Naive thymus-derived CD8-positive, alpha-beta T cell (primary cell): Measurements from ENCODE around the gene SLAMF1. TPM values are rescaled to one million over a fixed set of nuclear protein-coding genes. Genes with fewer than 3 reads are reported as not detected.
"Not testable (repeated sequence)": the region's sequence is repeated elsewhere in the genome, so short reads cannot be mapped to it uniquely, and the experiment has no call there.

Source experiments
- ATAC-seq, 2 donors: fragments of 150-1000 bp; cut with Tn5 transposase in 1 of 2; sonication (Bioruptor Pico), chemical (Tn5 transposase) in 1 of 2; 1 replicate in 1 of 2; 2 replicates in 1 of 2; pipeline ENCODE4 v1.10.0; 2021; ENCODE audit warnings: mild to moderate bottlenecking in 2 of 2, moderate library complexity in 2 of 2
- POLR2A ChIA-PET: fragments of 350-600 bp; sonication (Branson Sonifier 250); formaldehyde crosslinking; loops from one replicate; lab custom pipeline; 2021; ENCODE audit warnings: antibody characterized with exemption; lab: Charles Lee
- DNase-seq, 10 donors: peaks; one replicate each; pipeline versions ENCODE4 v3.0.0 to v3.0.0-alpha.2; 2020 to 2022
- H3K27ac Mint-ChIP-seq, 10 donors: one replicate each; pipeline ENCODE4 v1.8.0; 2020 to 2022; ENCODE audit warnings: mild to moderate bottlenecking in 10 of 10, mixed read lengths in 10 of 10, moderate library complexity in 4 of 10, inconsistent platforms in 1 of 10
- H3K27me3 Mint-ChIP-seq, 5 donors: one replicate each; pipeline ENCODE4 v1.8.0; 2021 to 2022; ENCODE audit warnings: mixed read lengths in 5 of 5
- H3K36me3 Mint-ChIP-seq, 3 donors: one replicate each; pipeline ENCODE4 v1.8.0; 2020 to 2022; ENCODE audit warnings: mixed read lengths in 3 of 3, mild to moderate bottlenecking in 2 of 3, inconsistent platforms in 1 of 3
- H3K4me1 Mint-ChIP-seq, 4 donors: one replicate each; pipeline ENCODE4 v1.8.0; 2021 to 2022; ENCODE audit warnings: mixed read lengths in 4 of 4
- H3K4me3 Mint-ChIP-seq, 10 donors: one replicate each; pipeline ENCODE4 v1.8.0; 2020 to 2022; ENCODE audit warnings: mild to moderate bottlenecking in 10 of 10, mixed read lengths in 10 of 10, moderate library complexity in 6 of 10, inconsistent platforms in 1 of 10
- H3K9me3 Mint-ChIP-seq, 9 donors: one replicate each; pipeline ENCODE4 v1.8.0; 2020 to 2022; ENCODE audit warnings: mixed read lengths in 9 of 9, mild to moderate bottlenecking in 3 of 9, inconsistent platforms in 1 of 9, moderate library complexity in 1 of 9
- polyA plus RNA-seq, 3 donors: library from polyadenylated mRNA; unstranded; fragments of 300-500 nt; fragmentation: Illumina TruSeq; gene quantifications; one replicate each; pipeline ENCODE4 v1.2.3, GENCODE V29; 2021
- total RNA-seq, 8 experiments: library from RNA in 2 of 8; stranded (reverse) in 2 of 8; gene quantifications; one replicate each; pipeline ENCODE4 v1.2.3 and lab custom pipeline; 2021 to 2026

SLAMF1 gene
- total and polyA plus RNA-seq, 5 experiments from 2014 or later, result 1.7 to 11.1 (median 3.9) TPM

DNA sequence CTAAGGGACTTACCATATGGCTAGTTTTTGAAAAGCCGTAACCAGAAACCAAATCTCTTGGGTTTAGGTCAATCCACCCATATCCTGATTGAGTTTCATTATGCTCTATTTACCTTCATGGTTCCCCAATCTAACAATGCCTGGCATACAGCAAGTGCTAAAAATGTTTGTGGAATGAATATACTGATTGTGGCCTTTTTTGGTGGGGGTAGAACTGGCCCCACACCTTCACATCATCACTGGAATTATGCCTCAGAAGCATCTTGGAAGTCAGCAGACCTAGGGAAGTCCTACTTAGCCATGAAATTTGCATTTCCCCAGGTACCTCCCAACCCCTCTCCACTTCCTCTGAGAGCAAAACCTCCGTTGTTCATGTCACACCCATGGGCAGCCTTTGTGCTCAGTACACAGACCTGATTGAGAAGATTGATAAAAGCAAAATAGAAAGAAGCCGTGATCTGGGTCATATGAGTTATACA, 17.8 kb upstream of the SLAMF1 start:
- POLR2A ChIA-PET, result interaction anchor here (0.7 to 3.0 kb wide), 9 partner anchors 9 to 36 kb away, joined by 3 to 18 read pairs (median 5); partner anchors contain the start of gene SLAMF1
- H3K36me3 Mint-ChIP-seq, result peaks cover 0 to 3% (median 0%) of the 10 kb centered on the region in 3 donors
- peak in 2 of 10 donors; percentile 40 to 44 for DNase-seq

GRCh38 chr1:160662910-160663309, 16.1 kb upstream of the SLAMF1 start:
- peaks cover 0 to 4% (median 0%) of the 10 kb centered on the region in 9 donors for H3K9me3 Mint-ChIP-seq
- peaks cover 38 to 71% (median 66%) of the 10 kb centered on the region in 4 donors for H3K4me1 Mint-ChIP-seq
- no peaks in the 10 kb centered on the region for H3K27me3 Mint-ChIP-seq
- H3K4me3 Mint-ChIP-seq, result peak overlapping the region in 9 of 10 donors; percentile 7 to 61 (median 46)
- ATAC-seq, result peak; percentile 48 to 61
- peaks cover 0 to 3% (median 0%) of the 10 kb centered on the region in 3 donors for H3K36me3 Mint-ChIP-seq
- H3K27ac Mint-ChIP-seq, result peak overlapping the region in 3 of 10 donors; percentile 40 to 72 (median 44)
- DNase-seq, result no peak
- POLR2A ChIA-PET, result interaction anchor here (0.6 to 2.1 kb wide), 8 partner anchors 12 to 211 kb away, joined by 3 to 9 read pairs (median 3); partner anchors contain the start of genes CD244 and SLAMF1

More for the DNA sequence above, 17.8 kb upstream of the SLAMF1 start:
- H3K4me1 Mint-ChIP-seq, result peaks cover 34 to 63% (median 55%) of the 10 kb centered on the region in 4 donors
- peaks cover 0 to 4% (median 0%) of the 10 kb centered on the region in 9 donors for H3K9me3 Mint-ChIP-seq
- H3K4me3 Mint-ChIP-seq, result peak overlapping the region; percentile 23 to 77 (median 65)
- peak; percentile 83 to 87 for ATAC-seq
- no peaks in the 10 kb centered on the region for H3K27me3 Mint-ChIP-seq
- H3K27ac Mint-ChIP-seq, result peak overlapping the region; percentile 1 to 91 (median 72)

DNA sequence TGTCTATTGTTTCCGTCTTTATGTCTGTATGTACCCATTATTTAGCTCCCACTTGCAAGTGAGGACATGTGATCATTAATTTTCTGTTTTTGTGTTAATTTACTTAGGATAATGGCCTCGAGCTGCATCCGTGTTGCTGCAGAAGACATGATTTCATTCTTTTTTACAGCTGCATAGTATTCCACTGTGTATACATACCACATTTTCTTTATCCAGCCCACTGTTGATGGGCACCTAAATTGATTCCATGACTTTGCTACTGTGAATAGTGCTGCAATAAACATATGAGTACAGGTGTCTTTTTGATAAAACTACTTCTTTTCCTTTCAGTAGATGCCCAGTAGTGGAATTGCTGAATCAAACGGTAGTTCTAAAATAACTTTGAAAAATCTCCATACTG, 12.7 kb upstream of the SLAMF1 start:
- no peak for DNase-seq
- Mint-ChIP-seq H3K9me3 (peaks cover 0 to 4% (median 0%) of the 10 kb centered on the region in 9 donors), H3K27ac (no peak overlapping the region), H3K36me3 (peaks cover 0 to 3% (median 0%) of the 10 kb centered on the region in 3 donors), H3K27me3 (no peaks in the 10 kb centered on the region), H3K4me3 (no peak overlapping the region), H3K4me1 (peaks cover 33 to 68% (median 61%) of the 10 kb centered on the region in 4 donors)
- POLR2A ChIA-PET, result no interaction called here
- ATAC-seq, result no peak

DNA sequence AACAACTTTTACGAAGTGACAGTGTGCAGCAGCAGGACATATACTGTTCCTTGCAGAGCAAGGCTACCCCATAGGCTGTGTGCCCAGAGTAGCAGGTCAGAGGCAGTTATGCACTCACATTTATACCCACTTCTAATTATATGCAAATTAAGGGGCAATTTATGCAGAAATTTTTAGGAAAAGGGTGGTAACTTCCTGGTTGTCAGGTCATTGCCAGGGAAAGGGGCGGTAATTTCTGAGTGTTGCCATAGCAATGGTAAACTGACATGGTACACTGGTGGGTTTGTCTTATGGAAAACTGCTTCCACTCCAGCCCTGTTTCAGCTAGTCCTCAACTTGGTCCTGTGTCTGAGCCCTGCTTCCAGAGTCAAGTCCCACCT, 12.0 kb upstream of the SLAMF1 start:
- Mint-ChIP-seq H3K36me3 (peaks cover 0 to 3% (median 0%) of the 10 kb centered on the region in 3 donors), H3K4me3 (no peak overlapping the region), H3K27ac (peak overlapping the region in 3 of 10 donors; percentile 9 to 87 (median 59)), H3K9me3 (peaks cover 0 to 4% (median 0%) of the 10 kb centered on the region in 9 donors), H3K4me1 (peaks cover 33 to 68% (median 60%) of the 10 kb centered on the region in 4 donors), H3K27me3 (no peaks in the 10 kb centered on the region)
- POLR2A ChIA-PET, result no interaction called here
- DNase-seq, result no peak
- ATAC-seq, result no peak

- peaks cover 0 to 3% (median 0%) of the 10 kb centered on the region in 3 donors for H3K36me3 Mint-ChIP-seq
- ATAC-seq, result no peak
- peak overlapping the region in 7 of 10 donors; percentile 5 to 87 (median 72) for H3K27ac Mint-ChIP-seq
- peaks cover 0 to 4% (median 0%) of the 10 kb centered on the region in 9 donors for H3K9me3 Mint-ChIP-seq
- POLR2A ChIA-PET, result no interaction called here
- no peak for DNase-seq
- peaks cover 35 to 68% (median 60%) of the 10 kb centered on the region in 4 donors for H3K4me1 Mint-ChIP-seq
- no peaks in the 10 kb centered on the region for H3K27me3 Mint-ChIP-seq
- H3K4me3 Mint-ChIP-seq, result no peak overlapping the region
Measured at GRCh38 chr1:160658162-160658813, 11.4 kb upstream of the SLAMF1 start.

- DNase-seq (no peak), ATAC-seq (no peak)
- Mint-ChIP-seq H3K27ac (peak overlapping the region in 6 of 10 donors; percentile 1 to 87 (median 30)), H3K9me3 (peaks cover 0 to 4% (median 0%) of the 10 kb centered on the region in 9 donors), H3K4me3 (peak overlapping the region in 2 of 10 donors; percentile 8 to 24), H3K36me3 (peaks cover 0 to 3% (median 0%) of the 10 kb centered on the region in 3 donors), H3K4me1 (peaks cover 38 to 68% (median 60%) of the 10 kb centered on the region in 4 donors), H3K27me3 (no peaks in the 10 kb centered on the region)
- POLR2A ChIA-PET, result no interaction called here
Measured at GRCh38 chr1:160657250-160657781, 10.5 kb upstream of the SLAMF1 start.

GRCh38 chr1:160656737-160657136, 9.9 kb upstream of the SLAMF1 start:
- peak overlapping the region in 1 of 10 donors; percentile 54 for H3K4me3 Mint-ChIP-seq
- H3K4me1 Mint-ChIP-seq, result peaks cover 37 to 68% (median 60%) of the 10 kb centered on the region in 4 donors
- no peaks in the 10 kb centered on the region for H3K27me3 Mint-ChIP-seq
- peaks cover 0 to 4% (median 0%) of the 10 kb centered on the region in 9 donors for H3K9me3 Mint-ChIP-seq
- peak overlapping the region in 3 of 10 donors; percentile 17 to 87 (median 19) for H3K27ac Mint-ChIP-seq
- H3K36me3 Mint-ChIP-seq, result peaks cover 0 to 3% (median 0%) of the 10 kb centered on the region in 3 donors
- ATAC-seq (no peak), DNase-seq (no peak)
- POLR2A ChIA-PET, result interaction anchor here (0.7 to 1.0 kb wide), 3 partner anchors 25 to 55 kb away, joined by 4 to 9 read pairs (median 6); partner anchors contain the start of gene CD48

DNA sequence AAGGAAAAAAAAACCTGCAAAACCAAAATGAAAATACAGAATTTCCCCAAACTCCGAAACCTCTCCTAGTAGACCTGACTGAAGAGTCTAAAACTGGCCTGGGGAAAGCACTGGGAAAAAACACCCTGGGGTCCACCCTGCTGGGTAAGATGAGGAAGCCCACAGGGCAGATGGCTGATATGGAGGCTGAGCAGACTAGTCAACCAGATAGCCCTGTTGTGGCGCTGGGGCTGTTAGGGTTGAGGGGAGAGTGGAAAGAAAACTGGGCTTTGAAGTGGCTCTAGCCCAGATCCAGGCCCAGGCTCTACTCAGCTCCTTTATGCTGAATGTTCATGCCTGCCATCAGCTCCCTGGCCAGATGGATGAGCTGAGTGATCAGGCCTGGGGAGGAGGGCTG, 6.8 kb upstream of the SLAMF1 start:
- POLR2A ChIA-PET, result interaction anchor here (0.5 to 1.1 kb wide), 3 partner anchors 10 to 358 kb away, joined by 3 to 6 read pairs (median 3); no protein-coding TSS in a partner anchor

DNA sequence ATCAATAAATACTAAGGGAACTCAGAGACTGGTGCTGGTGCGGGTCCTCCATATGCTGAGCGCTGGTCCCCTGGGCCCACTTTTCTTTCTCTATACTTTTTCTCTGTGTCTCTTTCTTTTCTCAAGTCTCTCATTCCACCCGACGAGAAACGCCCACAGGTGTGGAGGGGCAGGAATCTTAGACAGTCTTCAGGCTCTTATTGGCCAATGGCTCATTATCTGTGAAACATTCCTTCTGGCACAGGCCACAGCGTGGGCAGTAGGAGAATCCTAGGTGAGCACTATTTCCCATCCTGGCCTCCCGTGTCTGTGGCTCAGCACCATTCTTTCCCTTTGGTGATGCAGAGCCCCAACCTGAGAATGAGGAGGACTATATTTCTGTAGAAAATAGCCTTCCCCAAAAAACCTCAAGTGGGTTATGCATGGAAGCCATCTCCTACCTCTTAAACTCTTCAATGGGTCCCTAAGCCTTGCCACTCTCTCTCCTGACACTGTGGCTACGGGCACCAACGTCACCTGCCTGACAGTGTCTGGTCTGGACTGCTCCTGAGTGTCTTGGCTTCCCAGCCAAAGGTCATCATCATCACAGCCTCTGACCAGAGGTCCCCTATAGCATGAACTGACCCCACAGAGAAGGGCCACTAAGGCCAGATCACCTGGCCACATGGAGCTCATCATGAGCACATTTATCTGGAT, 6.2 kb upstream of the SLAMF1 start:
- no peaks in the 10 kb centered on the region for H3K9me3 Mint-ChIP-seq
- peaks cover 46 to 85% (median 71%) of the 10 kb centered on the region in 4 donors for H3K4me1 Mint-ChIP-seq
- ATAC-seq, result no peak
- H3K27me3 Mint-ChIP-seq, result no peaks in the 10 kb centered on the region
- POLR2A ChIA-PET, result interaction anchor here (0.5 to 1.1 kb wide), 3 partner anchors 11 to 359 kb away, joined by 3 to 6 read pairs (median 3); no protein-coding TSS in a partner anchor
- H3K4me3 Mint-ChIP-seq, result peak overlapping the region in 5 of 10 donors; percentile 18 to 43 (median 21)
- H3K36me3 Mint-ChIP-seq, result no peaks in the 10 kb centered on the region
- no peak for DNase-seq
- peak overlapping the region in 9 of 10 donors; percentile 50 to 93 (median 88) for H3K27ac Mint-ChIP-seq

More for the DNA sequence above, 6.8 kb upstream of the SLAMF1 start:
- H3K4me3 Mint-ChIP-seq, result peak overlapping the region in 3 of 10 donors; percentile 8 to 39 (median 18)
- H3K9me3 Mint-ChIP-seq, result no peaks in the 10 kb centered on the region
- ATAC-seq (peak in 1 of 2 donors; percentile 50), DNase-seq (no peak)
- H3K36me3 Mint-ChIP-seq, result no peaks in the 10 kb centered on the region
- H3K27me3 Mint-ChIP-seq, result no peaks in the 10 kb centered on the region
- peak overlapping the region in 6 of 10 donors; percentile 15 to 89 (median 57) for H3K27ac Mint-ChIP-seq
- H3K4me1 Mint-ChIP-seq, result peaks cover 44 to 85% (median 71%) of the 10 kb centered on the region in 4 donors

GRCh38 chr1:160652065-160652641, 5.3 kb upstream of the SLAMF1 start:
- peaks cover 50 to 83% (median 71%) of the 10 kb centered on the region in 4 donors for H3K4me1 Mint-ChIP-seq
- DNase-seq, result peak in 3 of 10 donors; percentile 8 to 43 (median 36)
- not testable (repeated sequence) for ATAC-seq, H3K9me3 Mint-ChIP-seq, H3K27me3 Mint-ChIP-seq, H3K36me3 Mint-ChIP-seq
- peak overlapping the region; percentile 8 to 93 (median 88) for H3K27ac Mint-ChIP-seq
- H3K4me3 Mint-ChIP-seq, result peak overlapping the region in 6 of 10 donors; percentile 18 to 52 (median 36)
- POLR2A ChIA-PET, result interaction anchor here (0.6 to 2.0 kb wide), 7 partner anchors 10 to 218 kb away, joined by 3 to 8 read pairs (median 5); no protein-coding TSS in a partner anchor

- Mint-ChIP-seq H3K4me3 (peak overlapping the region in 2 of 10 donors; percentile 18 to 43), H3K27ac (peak overlapping the region in 9 of 10 donors; percentile 70 to 93 (median 89)), H3K27me3 (no peaks in the 10 kb centered on the region), H3K4me1 (peaks cover 50 to 83% (median 71%) of the 10 kb centered on the region in 4 donors), H3K36me3 (no peaks in the 10 kb centered on the region), H3K9me3 (no peaks in the 10 kb centered on the region)
- POLR2A ChIA-PET, result interaction anchor here (0.6 to 2.0 kb wide), 8 partner anchors 9 to 219 kb away, joined by 3 to 8 read pairs (median 5); no protein-coding TSS in a partner anchor
- ATAC-seq (peak in 1 of 2 donors; percentile 7), DNase-seq (no peak)
Measured at GRCh38 chr1:160651433-160652064, 4.7 kb upstream of the SLAMF1 start.
